ENCODE measurements around the gene GLYAT.
"Not testable (repeated sequence)": the region's sequence is repeated elsewhere in the genome, so short reads cannot be mapped to it uniquely, and the experiment has no call there.

The GLYAT gene

DNA sequence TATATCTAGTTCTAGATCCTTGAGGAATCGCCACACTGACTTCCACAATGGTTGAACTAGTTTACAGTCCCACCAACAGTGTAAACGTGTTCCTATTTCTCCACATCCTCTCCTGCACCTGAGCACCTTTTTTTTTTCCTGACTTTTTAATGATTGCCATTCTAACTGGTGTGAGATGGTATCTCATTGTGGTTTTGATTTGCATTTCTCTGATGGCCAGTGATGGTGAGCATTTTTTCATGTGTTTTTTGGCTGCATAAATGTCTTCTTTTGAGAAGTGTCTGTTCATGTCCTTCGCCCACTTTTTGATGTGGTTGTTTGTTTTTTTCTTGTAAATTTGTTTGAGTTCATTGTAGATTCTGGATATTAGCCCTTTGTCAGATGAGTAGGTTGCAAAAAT is 34.9 kb downstream of the GLYAT start:
- not testable (repeated sequence) for H4K8ac ChIP-seq (ENCODE audit: low read length); H3K4ac ChIP-seq (ENCODE audit: low read depth in 1 of 2, low read length in 2 of 2)

DNA sequence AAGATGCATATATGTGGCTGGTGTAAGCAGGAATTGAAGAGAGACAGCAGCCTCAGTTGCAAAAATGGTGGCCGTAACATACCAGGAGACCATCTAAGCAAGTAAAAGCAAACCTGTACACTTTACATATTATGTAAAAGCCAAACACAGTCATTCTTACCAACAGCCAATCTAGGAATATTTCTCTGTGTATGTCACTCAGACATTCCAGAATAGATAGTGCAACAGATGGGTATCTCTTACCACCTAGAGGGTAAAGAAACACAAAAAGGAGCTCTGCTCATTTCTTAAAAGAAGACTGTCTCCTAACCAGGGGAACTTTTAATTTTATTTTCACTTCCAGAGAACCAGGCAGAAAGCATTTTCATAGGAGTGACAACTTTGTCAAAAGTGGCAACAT is 38.7 kb downstream of the GLYAT start:
- no peaks in the 10 kb centered on the region for H3K9me3 ChIP-seq (ENCODE audit: control insufficient read depth, low read length)
- H3K4me1 ChIP-seq (ENCODE audit: control insufficient read depth, insufficient read depth, low read depth, low read length): no peaks in the 10 kb centered on the region
- 100% methylated on average over 1 of the region's 1 CpG for WGBS
- no peak for DNase-seq
- H3K27me3 ChIP-seq (ENCODE audit: control insufficient read depth in 1 of 2, insufficient read depth in 1 of 2, low read length in 2 of 2): no peaks in the 10 kb centered on the region
- no peak overlapping the region for H2BK120ac ChIP-seq (ENCODE audit: low read depth, low read length)
- H2BK12ac ChIP-seq (ENCODE audit: low read length in 2 of 2): no peak overlapping the region
- no peak overlapping the region for H3K23ac ChIP-seq (ENCODE audit: low read length in 2 of 2)
- H2BK15ac ChIP-seq (ENCODE audit: low read depth, poor library complexity, severe bottlenecking): no peak overlapping the region
- H3K79me1 ChIP-seq (replicated peaks; ENCODE audit: low read length, poor library complexity, severe bottlenecking): no peaks in the 10 kb centered on the region
- H3K36me3 ChIP-seq (ENCODE audit: control insufficient read depth in 1 of 2, insufficient read depth in 2 of 2, low read depth in 1 of 2, low read length in 2 of 2): no peaks in the 10 kb centered on the region
- no peak overlapping the region for H2AK5ac ChIP-seq (ENCODE audit: low read length, severe bottlenecking)
- H3K4me3 ChIP-seq (ENCODE audit: insufficient read depth in 1 of 2, low read depth in 1 of 2, low read length in 2 of 2): no peak overlapping the region
- no peak overlapping the region for H3K27ac ChIP-seq (ENCODE audit: low read length, poor library complexity, severe bottlenecking)
- no peak overlapping the region for H3K4me2 ChIP-seq (ENCODE audit: low read length, poor library complexity, severe bottlenecking)
- H4K8ac ChIP-seq (ENCODE audit: low read length): no peak overlapping the region
- H3K4ac ChIP-seq (ENCODE audit: low read depth in 1 of 2, low read length in 2 of 2): no peak overlapping the region
- no peak overlapping the region for H4K91ac ChIP-seq (ENCODE audit: low read length)
- no peak overlapping the region for H3K14ac ChIP-seq (ENCODE audit: low read length in 2 of 2)
- H3K18ac ChIP-seq (ENCODE audit: low read depth in 1 of 2, low read length in 2 of 2): no peak overlapping the region
- H3K9ac ChIP-seq (ENCODE audit: low read length): no peak overlapping the region
- H2BK5ac ChIP-seq (ENCODE audit: low read depth, low read length, poor library complexity, severe bottlenecking): no peak overlapping the region
- no peak overlapping the region for H2AFZ ChIP-seq (ENCODE audit: low read depth, low read length)

More for the DNA sequence above, 34.9 kb downstream of the GLYAT start:
- not testable (repeated sequence) for H3K4me2 ChIP-seq (ENCODE audit: low read length, poor library complexity, severe bottlenecking); H2BK15ac ChIP-seq (ENCODE audit: low read depth, poor library complexity, severe bottlenecking); H2AK5ac ChIP-seq (ENCODE audit: low read length, severe bottlenecking); H3K14ac ChIP-seq (ENCODE audit: low read length in 2 of 2); H3K36me3 ChIP-seq (ENCODE audit: control insufficient read depth in 1 of 2, insufficient read depth in 2 of 2, low read depth in 1 of 2, low read length in 2 of 2); H3K4me1 ChIP-seq (ENCODE audit: control insufficient read depth, insufficient read depth, low read depth, low read length); H3K4me3 ChIP-seq (ENCODE audit: insufficient read depth in 1 of 2, low read depth in 1 of 2, low read length in 2 of 2); H2BK12ac ChIP-seq (ENCODE audit: low read length in 2 of 2); H3K9me3 ChIP-seq (ENCODE audit: control insufficient read depth, low read length); H4K91ac ChIP-seq (ENCODE audit: low read length); H2BK120ac ChIP-seq (ENCODE audit: low read depth, low read length); H3K27me3 ChIP-seq (ENCODE audit: control insufficient read depth in 1 of 2, insufficient read depth in 1 of 2, low read length in 2 of 2); H3K27ac ChIP-seq (ENCODE audit: low read length, poor library complexity, severe bottlenecking); H3K79me1 ChIP-seq (replicated peaks; ENCODE audit: low read length, poor library complexity, severe bottlenecking); H3K23ac ChIP-seq (ENCODE audit: low read length in 2 of 2); H3K18ac ChIP-seq (ENCODE audit: low read depth in 1 of 2, low read length in 2 of 2); DNase-seq; H2BK5ac ChIP-seq (ENCODE audit: low read depth, low read length, poor library complexity, severe bottlenecking); H2AFZ ChIP-seq (ENCODE audit: low read depth, low read length); H3K9ac ChIP-seq (ENCODE audit: low read length)
- WGBS: no CpG with 5 or more reads among the region's 3 CpGs

DNA sequence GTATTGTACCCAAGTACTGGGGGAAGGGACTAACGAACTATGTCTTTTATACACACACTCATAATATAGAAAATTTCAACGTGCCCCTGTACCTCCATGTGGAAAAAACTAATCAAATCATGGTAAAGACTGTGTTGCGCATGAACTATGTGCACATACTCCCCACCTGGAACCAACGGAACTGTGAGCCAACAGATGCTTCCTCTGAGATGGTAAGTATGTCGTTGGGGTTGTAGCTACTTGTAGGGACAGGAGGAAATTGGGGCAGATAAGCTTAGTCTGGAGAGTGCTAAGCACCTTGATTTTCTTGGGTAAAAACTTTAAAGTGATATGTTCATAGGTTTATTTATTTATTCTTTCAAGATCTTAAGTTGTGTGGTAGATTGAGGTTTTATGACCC is 40.1 kb downstream of the GLYAT start:
- Histone ChIP-seq H3K4me2 (ENCODE audit: low read length, poor library complexity, severe bottlenecking) (no peak overlapping the region), H3K18ac (ENCODE audit: low read depth in 1 of 2, low read length in 2 of 2) (no peak overlapping the region), H2BK15ac (ENCODE audit: low read depth, poor library complexity, severe bottlenecking) (no peak overlapping the region), H3K36me3 (ENCODE audit: control insufficient read depth in 1 of 2, insufficient read depth in 2 of 2, low read depth in 1 of 2, low read length in 2 of 2) (no peaks in the 10 kb centered on the region), H3K9me3 (ENCODE audit: control insufficient read depth, low read length) (no peaks in the 10 kb centered on the region), H2AFZ (ENCODE audit: low read depth, low read length) (no peak overlapping the region), H4K91ac (ENCODE audit: low read length) (no peak overlapping the region), H4K8ac (ENCODE audit: low read length) (no peak overlapping the region), H3K14ac (ENCODE audit: low read length in 2 of 2) (no peak overlapping the region), H3K79me1 (replicated peaks; ENCODE audit: low read length, poor library complexity, severe bottlenecking) (no peaks in the 10 kb centered on the region), H2AK5ac (ENCODE audit: low read length, severe bottlenecking) (no peak overlapping the region), H2BK12ac (ENCODE audit: low read length in 2 of 2) (no peak overlapping the region), H3K4ac (ENCODE audit: low read depth in 1 of 2, low read length in 2 of 2) (no peak overlapping the region), H2BK120ac (ENCODE audit: low read depth, low read length) (no peak overlapping the region), H3K4me3 (ENCODE audit: insufficient read depth in 1 of 2, low read depth in 1 of 2, low read length in 2 of 2) (no peak overlapping the region), H2BK5ac (ENCODE audit: low read depth, low read length, poor library complexity, severe bottlenecking) (no peak overlapping the region), H3K23ac (ENCODE audit: low read length in 2 of 2) (no peak overlapping the region), H3K4me1 (ENCODE audit: control insufficient read depth, insufficient read depth, low read depth, low read length) (no peaks in the 10 kb centered on the region), H3K9ac (ENCODE audit: low read length) (no peak overlapping the region), H3K27ac (ENCODE audit: low read length, poor library complexity, severe bottlenecking) (no peak overlapping the region), H3K27me3 (ENCODE audit: control insufficient read depth in 1 of 2, insufficient read depth in 1 of 2, low read length in 2 of 2) (no peaks in the 10 kb centered on the region)
- no peak for DNase-seq
- 75% methylated on average over 5 of the region's 5 CpGs for WGBS

DNA sequence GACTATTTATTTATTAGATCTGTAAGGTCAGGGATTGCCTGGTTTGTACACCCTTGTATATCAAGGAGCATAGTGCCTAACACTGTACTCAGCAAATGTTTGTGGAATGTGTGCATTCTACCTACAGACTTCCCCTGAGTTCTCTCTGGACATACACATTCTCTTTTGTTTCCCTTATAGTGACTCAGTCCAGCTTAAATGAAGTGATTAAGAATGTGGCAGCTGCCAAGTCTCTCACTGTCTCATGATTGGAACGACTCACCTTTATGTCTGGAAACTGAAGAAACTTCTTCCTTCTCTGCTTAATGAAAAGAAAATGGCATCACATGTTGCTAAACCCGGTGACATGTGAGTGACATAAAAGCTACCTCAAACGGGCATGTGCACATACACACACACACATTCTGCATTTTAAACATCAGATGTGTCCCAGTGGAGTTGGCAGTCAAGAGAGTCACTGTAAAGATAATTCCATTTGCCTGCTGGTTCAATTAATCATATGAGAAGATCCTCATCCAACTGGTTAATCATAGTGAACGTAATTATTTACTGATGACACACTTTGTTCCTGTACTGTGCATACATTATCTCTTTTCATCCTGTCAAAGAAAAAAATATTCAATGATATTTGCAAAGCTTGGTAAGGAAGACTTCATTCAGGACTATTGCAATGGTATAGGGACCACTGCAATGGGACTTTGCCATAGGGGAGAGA is 42.8 kb downstream of the GLYAT start:
- Histone ChIP-seq H3K4me3 (ENCODE audit: insufficient read depth in 1 of 2, low read depth in 1 of 2, low read length in 2 of 2) (no peak overlapping the region), H2BK120ac (ENCODE audit: low read depth, low read length) (no peak overlapping the region), H3K9ac (ENCODE audit: low read length) (no peak overlapping the region), H3K27me3 (ENCODE audit: control insufficient read depth in 1 of 2, insufficient read depth in 1 of 2, low read length in 2 of 2) (peaks cover 0 to 4% of the 10 kb centered on the region in 2 experiments), H2BK15ac (ENCODE audit: low read depth, poor library complexity, severe bottlenecking) (no peak overlapping the region), H3K4me2 (ENCODE audit: low read length, poor library complexity, severe bottlenecking) (no peak overlapping the region), H3K4me1 (ENCODE audit: control insufficient read depth, insufficient read depth, low read depth, low read length) (no peaks in the 10 kb centered on the region), H3K9me3 (ENCODE audit: control insufficient read depth, low read length) (no peaks in the 10 kb centered on the region), H3K27ac (ENCODE audit: low read length, poor library complexity, severe bottlenecking) (no peak overlapping the region), H3K14ac (ENCODE audit: low read length in 2 of 2) (no peak overlapping the region), H3K4ac (ENCODE audit: low read depth in 1 of 2, low read length in 2 of 2) (no peak overlapping the region), H2AFZ (ENCODE audit: low read depth, low read length) (no peak overlapping the region), H2BK5ac (ENCODE audit: low read depth, low read length, poor library complexity, severe bottlenecking) (no peak overlapping the region), H2BK12ac (ENCODE audit: low read length in 2 of 2) (no peak overlapping the region), H4K8ac (ENCODE audit: low read length) (no peak overlapping the region), H3K79me1 (replicated peaks; ENCODE audit: low read length, poor library complexity, severe bottlenecking) (no peaks in the 10 kb centered on the region), H3K23ac (ENCODE audit: low read length in 2 of 2) (no peak overlapping the region), H3K18ac (ENCODE audit: low read depth in 1 of 2, low read length in 2 of 2) (no peak overlapping the region), H2AK5ac (ENCODE audit: low read length, severe bottlenecking) (no peak overlapping the region), H4K91ac (ENCODE audit: low read length) (no peak overlapping the region), H3K36me3 (ENCODE audit: control insufficient read depth in 1 of 2, insufficient read depth in 2 of 2, low read depth in 1 of 2, low read length in 2 of 2) (no peaks in the 10 kb centered on the region)
- DNase-seq: no peak
- WGBS: 59% methylated on average over 3 of the region's 4 CpGs
